Ovary (tissue), 9 donors: ENCODE measurements around the gene ELAC2. TPM values are rescaled to one million over a fixed set of nuclear protein-coding genes. Genes with fewer than 3 reads are reported as not detected.

Experiments
- DNase-seq, 5 donors: peaks; one replicate each; pipeline ENCODE4 v3.0.0-alpha.2; 2019 to 2020
- H3K27ac ChIP-seq, 2 donors: fragments of 200-600 bp; one replicate each; pipeline versions ENCODE4 v1.5.1 to v1.8.0; 2019 to 2022
- H3K27me3 ChIP-seq: fragments of 200-600 bp; one replicate; pipeline ENCODE4 v1.8.0; 2022
- H3K36me3 ChIP-seq: fragments of 200-600 bp; sonication (generic); one replicate; pipeline ENCODE4 v1.5.1; 2019
- H3K4me1 ChIP-seq: one replicate; pipeline ENCODE4 v1.8.1; 2013; ENCODE audit warnings: mild to moderate bottlenecking, moderate library complexity; ENCODE audit not compliant: insufficient read depth
- H3K4me3 ChIP-seq: fragments of 200-600 bp; sonication (generic); one replicate; pipeline ENCODE4 v1.5.1; 2017
- H3K9me3 ChIP-seq, 2 donors: fragments of 200-600 bp in 1 of 2; sonication (generic) in 1 of 2; one replicate each; pipeline versions ENCODE4 v1.5.1 to v1.8.1; 2013 to 2019; ENCODE audit warnings: mild to moderate bottlenecking in 1 of 2, moderate library complexity in 1 of 2
- CTCF ChIP-seq, 3 donors: fragments of 450-650 bp in 2 of 3; fragments of 200-600 bp in 1 of 3; IDR thresholded peaks; one replicate each; pipeline versions ENCODE4 v1.5.1 to v1.8.0; 2016 to 2022; ENCODE audit warnings: antibody characterized with exemption in 3 of 3, mild to moderate bottlenecking in 1 of 3
- EP300 ChIP-seq: sonication (generic); formaldehyde crosslinking; IDR thresholded peaks from one replicate; pipeline ENCODE4 v1.6.1; 2017; ENCODE audit warnings: antibody characterized with exemption
- POLR2A ChIP-seq: fragments of 450-650 bp; IDR thresholded peaks from one replicate; pipeline ENCODE4 v1.6.1; 2017; ENCODE audit warnings: antibody characterized with exemption, mild to moderate bottlenecking, moderate library complexity
- WGBS, 3 donors: extraction: QIAGEN DNeasy Blood & Tissue Kit in 1 of 3; methylation state at CpG; one replicate each; pipeline versions ENCODE4 v1.1.5 to v1.1.7; 2013 to 2017; 5-methylcytosine and 5-hydroxymethylcytosine counted together
- intact Hi-C, 4 donors: fragments of 100-400 bp; cut with DNase I; formaldehyde crosslinking; loops; one replicate each; pipeline versions ENCODE4 v1.11.0 to v1.15.1; 2022 to 2023
- polyA plus RNA-seq, 2 donors: library from polyadenylated mRNA; stranded (reverse); fragments of 200-250 nt in 1 of 2; fragments of 350-450 nt in 1 of 2; fragmentation: Illumina TruSeq in 1 of 2; extraction: RNeasy Lipid Tissue Mini Kit (QIAGEN cat#74804) in 1 of 2; gene quantifications; one replicate each; pipeline ENCODE4 v1.2.3, GENCODE V29; 2013 to 2014
- total RNA-seq, 7 donors: library from RNA; depleted of rRNA in 2 of 7; stranded (reverse); fragments of >200 nt in 2 of 7; fragmentation: NEBNext Ultra II Directional in 3 of 7; extraction: Animal tissue kit (Norgen Biotek cat#: 25700) in 3 of 7; gene quantifications; one replicate each; pipeline versions ENCODE4 v1.1.0 to v1.2.4, GENCODE V29; 2016 to 2023
- donor health status: DM: no; HTN: no; CAD: no; lungs with moderate emphysema.
- donor health status: DM: no; HTN: no; CAD: no.
- donor health status: Bipolar disorder and iron deficiency.
- donor health status: DM: yes; HTN: yes; CAD: no.
- donor health status: DM: no; HTN: no; CAD: no.
- donor health status: DM: yes; HTN: yes; CAD: no.

Gene ELAC2
- total and polyA plus RNA-seq, 9 donors, result 24.5 to 83.2 (median 38.4) TPM

- no peak for DNase-seq
- WGBS, 3 donors, result 95 to 98% (median 96%) methylated on average over 4 of the region's 4 CpGs
- H3K4me1 ChIP-seq, result no peaks in the 10 kb centered on the region
- no peaks in the 10 kb centered on the region for H3K27me3 ChIP-seq
- no peak overlapping the region for H3K4me3 ChIP-seq
- H3K36me3 ChIP-seq, result no peaks in the 10 kb centered on the region
- TF ChIP-seq CTCF (IDR thresholded peaks at IDR 0.05) (no peak), POLR2A (no peak), EP300 (no peak)
- no peaks in the 10 kb centered on the region for H3K9me3 ChIP-seq
- H3K27ac ChIP-seq, result no peak overlapping the region
- intact Hi-C loops, result loop anchor here in 1 of 4 donors (2.0 kb wide), 1 partner anchor 73 kb away; no protein-coding TSS in a partner anchor
Measured at GRCh38 chr17:12961655-12962054, 56.2 kb downstream of the ELAC2 start.

- Histone ChIP-seq H3K9me3 (no peaks in the 10 kb centered on the region), H3K4me3 (no peak overlapping the region), H3K27ac (no peak overlapping the region), H3K27me3 (no peaks in the 10 kb centered on the region), H3K4me1 (no peaks in the 10 kb centered on the region), H3K36me3 (no peaks in the 10 kb centered on the region)
- intact Hi-C loops, result no loop called here
- TF ChIP-seq CTCF (IDR thresholded peaks at IDR 0.05) (no peak), POLR2A (no peak), EP300 (no peak)
- 95 to 97% (median 96%) methylated on average over 8 of the region's 8 CpGs for WGBS, 3 donors
- no peak for DNase-seq
Measured at GRCh38 chr17:12959441-12959840, 58.4 kb downstream of the ELAC2 start.

GRCh38 chr17:12958786-12959185 lies 59.0 kb downstream of the ELAC2 start:
- Histone ChIP-seq H3K4me1 (no peaks in the 10 kb centered on the region), H3K36me3 (no peaks in the 10 kb centered on the region), H3K27ac (no peak overlapping the region), H3K27me3 (no peaks in the 10 kb centered on the region), H3K9me3 (no peaks in the 10 kb centered on the region), H3K4me3 (no peak overlapping the region)
- DNase-seq, result no peak
- 95 to 96% (median 96%) methylated on average over 12 of the region's 12 CpGs for WGBS, 3 donors
- intact Hi-C loops, result no loop called here
- TF ChIP-seq CTCF (IDR thresholded peaks at IDR 0.05) (no peak), EP300 (no peak), POLR2A (no peak)

GRCh38 chr17:12955521-12955920 lies 62.3 kb downstream of the ELAC2 start:
- Histone ChIP-seq H3K4me3 (no peak overlapping the region), H3K27me3 (no peaks in the 10 kb centered on the region), H3K9me3 (no peaks in the 10 kb centered on the region), H3K4me1 (no peaks in the 10 kb centered on the region), H3K27ac (no peak overlapping the region), H3K36me3 (no peaks in the 10 kb centered on the region)
- no peak for DNase-seq
- intact Hi-C loops, result no loop called here
- TF ChIP-seq EP300 (no peak), CTCF (IDR thresholded peaks at IDR 0.05) (no peak), POLR2A (no peak)
- 86 to 93% (median 90%) methylated on average over 5 of the region's 5 CpGs for WGBS, 3 donors
